ENCODE measurements around the gene PRIM1.
"Not testable (repeated sequence)": the region's sequence is repeated elsewhere in the genome, so short reads cannot be mapped to it uniquely, and the experiment has no call there.

Gene PRIM1

DNA sequence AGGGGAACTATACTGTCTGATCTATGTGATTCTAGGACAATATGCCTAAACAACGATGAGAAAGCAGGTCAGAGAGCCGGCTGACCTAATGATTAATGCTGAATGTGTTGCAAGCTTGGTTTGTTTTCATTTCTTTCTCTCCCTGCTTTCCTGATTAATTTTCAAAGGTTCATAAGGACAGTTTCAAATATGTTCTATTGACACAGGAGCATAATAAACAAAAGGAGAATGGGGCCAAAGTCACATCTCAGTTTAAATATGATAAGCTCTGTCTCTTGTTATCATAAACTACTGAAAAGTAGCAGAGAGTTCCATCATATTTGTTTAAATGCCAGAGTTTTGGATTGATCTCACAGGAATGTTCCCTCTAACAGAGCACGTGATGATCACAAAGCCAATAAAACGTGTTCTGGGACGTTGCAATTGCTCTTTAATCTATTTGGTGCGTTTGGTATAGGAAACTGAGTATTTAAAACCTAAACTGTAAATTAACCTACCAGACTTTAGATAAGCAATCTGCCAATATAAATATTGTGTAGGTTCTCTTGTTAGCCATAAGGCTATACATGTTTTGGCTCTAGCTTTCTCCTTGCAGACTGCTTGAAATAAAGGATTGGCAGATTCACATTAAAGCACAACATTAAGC, 7.3 kb upstream of the PRIM1 start:
- no peak for DNase-seq

DNA sequence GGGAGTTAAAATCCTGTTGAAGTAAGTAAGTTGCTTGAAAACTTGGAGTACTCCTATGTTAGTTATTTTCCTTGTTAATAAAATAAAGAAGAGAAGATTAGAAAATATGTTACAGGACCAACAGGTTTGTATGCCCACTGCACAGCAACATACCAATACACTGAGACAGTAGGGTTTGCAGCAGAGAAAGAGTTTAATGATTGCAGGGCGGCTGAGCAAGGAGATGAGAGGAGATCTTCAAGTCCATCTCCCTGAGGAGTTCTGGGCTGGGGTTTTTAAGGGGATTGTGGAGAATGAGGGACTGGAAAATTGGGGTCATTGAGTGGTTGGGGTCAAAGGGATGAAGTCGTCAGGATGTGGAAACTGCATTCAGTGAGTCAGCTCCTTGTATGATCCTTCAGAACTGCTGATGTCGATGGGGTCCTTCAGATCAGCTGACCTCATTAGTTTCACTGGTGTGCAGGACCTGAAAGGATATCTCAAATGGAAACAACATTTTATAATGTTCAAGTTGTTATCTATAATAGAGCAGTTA, 6.7 kb upstream of the PRIM1 start:
- no peak for DNase-seq

DNA sequence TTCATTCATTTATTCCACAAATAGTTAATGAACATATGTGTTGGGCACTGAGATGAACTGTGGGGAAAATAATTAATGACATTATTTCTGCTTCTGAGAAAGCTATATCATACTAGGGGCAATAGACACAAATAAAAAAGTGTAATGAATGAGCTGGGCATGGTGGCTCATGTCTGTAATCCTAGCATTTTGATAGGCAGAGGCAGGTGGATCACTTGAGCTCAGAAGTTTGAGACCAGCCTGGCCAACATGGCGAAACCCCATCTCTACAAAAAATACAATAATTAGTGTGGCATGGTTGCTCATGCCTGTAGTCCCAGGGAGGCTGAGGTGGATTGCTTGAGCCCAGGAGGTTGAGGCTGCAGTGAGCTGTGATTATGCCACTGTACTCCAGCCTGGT, 5.8 kb upstream of the PRIM1 start:
- not testable (repeated sequence) for DNase-seq

DNA sequence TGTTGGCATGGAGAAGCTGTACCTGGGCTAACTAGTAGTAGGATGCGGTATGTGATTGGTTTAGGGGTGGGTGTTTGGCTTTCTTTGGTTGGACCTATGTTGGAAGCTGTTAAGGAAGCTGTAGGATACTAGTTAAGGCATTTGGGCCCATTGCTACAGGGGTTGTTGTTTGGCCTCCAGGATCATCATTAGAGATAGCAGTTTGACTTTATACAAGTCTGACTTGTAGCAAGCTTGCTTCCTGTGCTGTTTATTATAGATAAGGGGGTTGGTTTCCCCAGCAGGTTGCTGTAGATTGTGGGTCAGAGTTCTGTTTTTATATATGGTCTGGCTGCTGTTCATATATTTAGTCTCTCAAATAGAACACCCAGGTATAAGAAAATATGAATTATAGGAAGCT, 1.4 kb upstream of the PRIM1 start:
- no peak for DNase-seq

DNA sequence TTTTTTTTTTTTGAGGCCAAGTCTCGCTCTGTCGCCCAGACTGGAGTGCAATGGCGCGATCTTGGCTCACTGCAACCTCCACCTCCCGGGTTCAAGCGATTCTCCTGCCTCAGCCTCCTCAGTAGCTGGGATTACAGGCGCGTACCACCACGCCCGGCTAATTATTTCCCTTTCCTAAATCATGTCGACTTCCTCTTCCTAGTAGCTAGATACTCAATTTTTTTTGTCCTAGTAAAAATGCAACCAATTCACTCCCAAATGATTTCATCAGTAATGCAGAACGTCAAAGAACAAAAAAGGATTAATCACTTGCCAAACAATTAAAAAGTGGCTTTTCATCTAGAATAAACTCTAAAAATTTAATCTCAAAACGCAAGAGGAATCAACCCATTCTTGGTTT, 1.5 kb downstream of the PRIM1 start:
- not testable (repeated sequence) for DNase-seq

DNA sequence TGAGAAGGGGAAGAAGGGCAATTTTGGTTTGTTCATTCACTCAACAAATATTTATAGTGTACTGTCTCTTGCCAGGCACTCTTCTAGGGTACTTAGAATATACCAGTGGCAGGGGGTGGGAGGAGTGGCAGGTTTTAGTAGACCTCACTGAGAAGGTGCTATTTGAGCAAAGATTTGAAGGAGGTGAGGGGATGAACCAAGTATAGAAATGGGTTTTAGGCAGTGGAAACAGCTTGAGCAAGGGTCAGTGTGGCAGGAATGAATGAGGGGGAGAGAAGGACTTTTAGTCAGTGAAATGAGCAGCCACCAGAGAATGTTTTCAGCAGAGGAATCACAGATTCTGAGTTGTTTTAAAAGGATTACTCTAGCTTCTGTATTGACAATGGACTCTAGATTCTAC, 2.3 kb downstream of the PRIM1 start:
- no peak for DNase-seq

DNA sequence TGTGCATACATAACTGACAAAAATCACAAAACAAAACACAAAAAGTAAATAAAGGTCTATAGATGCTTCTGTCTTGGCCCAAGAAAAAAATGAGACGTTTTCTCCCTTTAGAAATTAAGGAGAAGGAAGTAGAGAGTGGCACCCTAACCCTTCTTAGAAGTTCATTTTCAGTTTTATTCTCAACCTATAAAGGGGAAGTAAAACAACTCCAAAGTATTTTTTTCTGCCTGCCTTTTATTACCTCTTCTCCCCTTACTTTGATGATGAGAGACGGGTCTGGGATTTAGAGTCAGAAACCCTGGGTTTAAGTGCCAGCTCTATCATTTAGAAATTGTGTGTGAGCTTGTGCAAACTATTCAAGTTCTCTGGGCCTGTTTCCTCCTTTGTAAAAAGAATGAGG, 2.8 kb downstream of the PRIM1 start:
- no peak for DNase-seq

DNA sequence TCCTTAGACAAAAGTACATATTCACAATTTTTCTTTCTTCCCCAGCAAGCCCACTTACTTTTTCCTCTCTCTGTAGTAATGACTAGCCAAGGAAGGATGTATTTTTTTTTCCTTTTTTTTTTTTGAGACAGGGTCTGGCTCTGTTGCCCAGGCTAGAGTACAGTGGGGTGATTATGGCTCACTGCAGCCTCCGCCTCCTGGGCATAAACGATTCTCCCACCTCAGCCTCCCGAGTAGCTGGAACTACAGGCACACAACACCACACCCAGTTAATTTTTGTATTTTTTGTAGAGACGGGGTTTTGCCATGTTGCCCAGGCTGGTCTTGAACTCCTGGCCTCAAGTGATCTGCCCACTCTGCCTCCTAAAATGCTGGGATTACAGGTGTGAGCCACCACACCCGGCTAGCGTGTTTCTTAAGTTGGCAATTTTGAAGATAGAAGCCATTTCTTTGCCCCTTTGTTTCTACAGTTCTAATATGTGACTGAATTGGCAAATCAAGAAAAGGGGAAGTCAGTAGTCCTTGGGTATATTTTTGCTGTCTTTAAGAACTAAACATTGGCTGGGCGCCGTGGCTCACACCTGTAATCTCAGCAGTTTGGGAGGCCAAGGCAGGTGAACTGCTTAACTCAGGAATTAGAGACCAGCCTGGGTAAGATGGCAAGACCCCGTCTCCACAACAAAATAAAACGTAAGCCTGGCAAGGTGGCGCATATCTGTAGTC, 23.8 kb downstream of the PRIM1 start:
- no peak for DNase-seq

DNA sequence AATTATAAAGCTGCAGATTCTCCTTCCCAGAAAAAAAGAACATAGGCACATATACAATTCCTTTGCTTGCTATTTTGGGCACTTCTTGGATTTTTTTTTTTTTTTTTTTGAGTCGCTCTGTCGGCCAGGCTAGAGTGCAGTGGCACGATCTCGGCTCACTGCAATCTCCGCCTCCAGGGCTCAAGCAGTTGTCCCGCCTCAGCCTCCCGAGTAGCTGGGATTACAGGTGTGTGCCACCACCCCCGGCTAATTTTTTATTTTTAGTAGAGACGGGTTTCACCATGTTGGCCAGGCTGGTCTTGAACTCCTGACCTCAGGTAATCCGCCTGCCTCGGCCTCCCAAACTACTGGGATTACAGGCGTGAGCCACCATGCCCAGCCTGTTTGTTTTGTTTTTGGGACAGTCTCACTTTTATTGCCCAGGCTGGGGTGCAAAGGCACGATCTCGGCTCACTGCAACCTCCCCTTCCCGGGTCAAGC, 25.9 kb downstream of the PRIM1 start:
- DNase-seq: not testable (repeated sequence)

DNA sequence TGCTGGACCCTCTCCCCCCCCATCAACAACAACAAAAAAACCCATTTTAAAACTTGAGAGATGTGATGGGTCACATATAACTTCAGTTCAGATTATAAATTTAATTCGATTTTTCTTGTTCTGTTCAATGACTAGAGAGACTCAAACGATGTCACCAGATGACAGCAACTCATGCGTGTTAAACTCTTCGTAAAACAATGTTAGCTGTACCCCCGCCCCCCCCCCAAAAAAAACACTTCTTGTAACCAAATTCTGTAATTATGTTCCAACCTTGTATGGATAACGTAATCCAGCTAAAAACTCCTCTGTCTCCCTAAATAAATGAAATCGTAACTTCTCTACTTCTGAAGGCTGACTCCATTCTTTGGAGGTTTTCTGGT, 26.4 kb downstream of the PRIM1 start:
- DNase-seq: no peak

DNA sequence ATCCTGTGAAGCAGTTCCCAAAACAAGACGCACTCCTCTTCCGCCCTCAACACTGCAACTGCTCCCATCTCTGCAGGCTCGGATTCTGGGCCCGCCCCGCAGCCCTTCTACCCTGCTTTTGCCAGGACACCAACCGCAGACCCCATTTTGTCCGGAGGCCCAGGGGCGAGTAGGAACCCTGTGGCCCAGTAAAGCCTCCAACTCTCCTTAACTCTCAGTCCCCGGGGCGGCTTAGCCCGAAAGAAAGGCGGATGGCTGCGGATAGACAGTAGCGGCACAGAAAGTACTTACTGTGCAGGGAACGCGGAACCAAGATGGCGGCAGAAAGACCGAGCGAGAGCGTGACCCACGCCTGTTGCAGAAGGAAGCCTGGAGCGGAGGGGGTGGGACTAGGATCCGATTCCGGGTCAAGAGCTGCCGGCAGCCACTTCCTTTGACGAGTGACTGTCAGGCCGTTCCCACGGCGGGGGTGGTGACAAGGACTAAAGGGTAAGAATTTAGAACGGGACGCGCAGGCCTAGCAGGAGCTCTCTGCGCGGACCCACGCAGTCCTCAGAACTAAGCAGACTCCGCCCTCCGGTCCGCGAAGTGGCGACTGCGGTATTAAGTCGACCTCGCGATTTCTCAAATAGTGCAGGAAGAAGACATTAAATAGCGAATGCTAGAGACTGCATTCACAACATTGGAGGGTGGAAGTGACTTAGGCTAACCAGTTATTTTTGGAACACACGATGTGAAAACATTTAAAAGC, 27.0 kb downstream of the PRIM1 start, which contains the start of gene NACA:
TSS of gene NACA (minus strand) at position 328 of the 751 bp plus-strand sequence. CDS start 778 bp downstream, outside the sequence.
- DNase-seq: peak; percentile 96

DNA sequence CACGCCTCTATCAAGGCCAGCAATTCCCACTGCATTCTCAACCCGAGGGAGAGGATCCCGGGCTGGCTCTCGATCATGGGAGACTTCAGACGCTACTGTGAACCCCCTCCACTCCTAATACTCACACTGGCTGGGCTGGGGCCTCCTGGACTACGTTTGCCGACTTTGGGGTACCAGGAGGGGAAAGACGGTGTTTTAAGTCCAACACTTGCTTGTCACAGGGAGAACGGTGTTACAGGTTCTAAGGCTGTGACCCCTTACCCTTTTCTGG, 27.5 kb downstream of the PRIM1 start:
- DNase-seq: no peak

DNA sequence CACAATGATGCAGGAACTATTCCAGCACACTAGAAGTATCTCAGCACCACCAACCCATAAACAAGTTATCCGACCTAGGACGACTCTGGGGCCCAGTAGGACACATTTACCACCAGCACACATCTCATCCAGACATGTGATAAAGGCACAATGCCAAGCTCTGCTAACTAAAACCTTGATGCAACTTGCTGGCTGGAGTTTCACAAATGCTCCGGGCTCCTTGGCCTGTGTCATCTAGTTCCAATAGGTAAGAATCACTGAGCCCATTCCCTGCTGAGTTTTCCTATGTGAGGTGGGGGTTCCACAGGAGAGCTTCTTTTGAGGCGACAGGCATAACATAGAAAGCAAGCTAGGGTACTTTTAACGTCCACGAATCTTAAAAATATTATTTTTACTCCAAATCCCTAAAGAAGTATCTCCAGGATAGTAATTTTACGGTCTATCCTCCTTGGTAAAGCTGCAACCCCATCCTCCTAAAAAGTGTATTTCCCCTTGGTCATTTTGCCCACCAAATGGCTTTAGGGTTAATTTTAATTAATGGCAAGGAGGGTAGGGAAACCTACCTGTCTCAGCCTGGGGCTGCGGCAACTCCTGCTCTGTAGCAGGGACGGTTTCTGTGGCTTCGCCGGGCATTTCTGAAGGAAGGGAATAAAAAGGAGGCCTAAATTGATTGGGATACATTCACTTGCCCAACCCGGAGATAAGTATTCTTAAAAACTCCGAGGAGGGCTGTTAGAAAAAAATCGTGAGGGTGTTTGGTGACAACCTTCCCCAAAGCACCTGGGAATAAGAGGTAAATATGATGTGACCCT, 28.0 kb downstream of the PRIM1 start:
- DNase-seq: no peak

DNA sequence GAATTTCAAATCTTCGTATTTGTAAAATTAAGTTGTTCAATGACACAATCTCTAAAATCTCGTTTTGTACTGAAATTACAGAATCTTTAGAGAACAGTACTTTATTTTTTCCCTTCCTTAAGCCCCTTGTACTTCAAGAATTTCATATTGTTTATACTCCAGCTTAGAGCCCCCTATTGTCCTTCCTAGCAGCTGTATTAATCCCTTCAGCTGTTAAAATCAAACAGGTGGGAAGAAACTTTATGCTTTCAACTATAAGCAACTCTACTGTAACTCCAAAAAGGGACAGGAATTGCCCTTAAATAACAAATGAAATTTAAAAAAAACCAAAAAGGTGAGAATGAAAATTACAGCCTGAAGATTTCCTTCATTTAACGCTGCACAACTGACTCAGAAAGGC, 28.8 kb downstream of the PRIM1 start:
- DNase-seq: no peak

DNA sequence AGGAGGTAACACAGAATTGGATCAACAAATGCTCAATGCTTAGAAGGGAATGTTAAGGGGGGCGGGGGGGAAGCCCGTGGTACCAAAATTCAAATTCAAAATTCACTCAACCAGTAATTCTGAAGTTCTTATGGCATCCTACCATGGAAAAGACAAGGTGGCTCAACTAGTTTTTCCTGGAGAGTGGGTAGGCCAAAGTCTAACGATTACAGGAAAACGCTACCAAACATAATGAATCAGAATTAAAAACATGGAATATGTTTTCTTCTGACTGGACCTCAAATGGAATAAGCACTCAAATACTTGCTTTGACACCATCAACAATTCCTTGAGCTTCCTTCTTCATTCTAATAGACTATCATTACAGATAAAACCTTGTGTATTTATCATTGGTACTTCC, 29.3 kb downstream of the PRIM1 start:
- DNase-seq: no peak

DNA sequence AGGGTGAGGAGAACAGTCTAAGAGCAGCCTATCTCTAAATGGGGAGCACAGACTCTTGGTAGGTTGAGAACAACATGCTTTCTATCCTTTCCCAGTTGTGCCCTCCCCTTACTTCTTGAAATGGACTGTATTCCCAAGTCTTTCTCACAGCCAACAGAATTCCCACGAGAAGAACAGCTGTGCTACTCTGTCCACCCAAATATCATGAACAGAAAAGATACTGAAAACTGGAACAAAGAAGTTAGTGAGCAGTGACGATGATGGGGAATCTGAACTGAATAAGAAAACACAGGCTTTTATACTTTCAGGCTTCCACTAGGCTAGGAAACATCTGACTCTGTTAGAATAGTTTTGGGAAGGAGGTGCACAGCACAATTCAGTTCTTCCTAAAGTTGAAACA, 30.4 kb downstream of the PRIM1 start:
- DNase-seq: no peak

DNA sequence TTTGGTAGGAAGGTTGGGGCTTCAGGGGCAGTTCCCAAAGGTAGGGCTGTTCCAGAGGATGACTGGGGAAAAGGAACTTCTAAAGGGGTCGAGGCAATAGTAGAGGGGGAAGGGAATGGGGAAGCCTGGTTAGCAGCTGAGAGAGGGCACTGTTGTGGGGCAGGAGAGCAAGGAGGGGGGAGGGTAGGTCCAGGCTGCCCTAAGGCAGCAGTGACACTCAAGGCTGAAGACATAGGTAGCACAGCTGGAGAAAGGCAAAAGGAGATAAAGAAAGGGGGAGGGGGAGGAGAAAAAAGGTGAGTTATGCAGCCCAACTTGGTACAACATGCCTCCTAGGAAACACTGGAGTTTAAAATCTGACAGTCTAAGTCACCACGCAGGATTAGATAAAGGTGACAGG, 30.9 kb downstream of the PRIM1 start:
- no peak for DNase-seq

DNA sequence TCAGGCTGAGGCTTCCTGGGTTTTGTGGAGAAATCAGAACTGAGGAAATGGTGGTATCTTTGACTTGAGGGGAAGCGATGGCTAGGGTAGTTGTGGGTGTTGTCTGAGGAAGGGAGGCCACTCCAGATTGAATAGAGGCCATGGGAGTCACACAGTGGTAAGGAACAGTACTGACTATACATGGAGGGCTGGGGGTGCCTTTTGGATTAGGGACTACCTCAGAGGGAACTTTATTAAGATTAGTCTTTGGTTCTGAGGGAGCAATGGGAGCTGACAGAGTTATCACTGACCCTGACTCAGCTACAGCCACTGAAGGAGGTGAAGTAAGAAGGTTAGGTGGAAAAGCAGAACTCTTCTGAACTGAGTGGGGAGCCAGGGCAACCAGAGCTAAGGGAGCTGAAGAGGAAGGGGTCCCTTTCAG, 31.4 kb downstream of the PRIM1 start:
- DNase-seq: no peak

DNA sequence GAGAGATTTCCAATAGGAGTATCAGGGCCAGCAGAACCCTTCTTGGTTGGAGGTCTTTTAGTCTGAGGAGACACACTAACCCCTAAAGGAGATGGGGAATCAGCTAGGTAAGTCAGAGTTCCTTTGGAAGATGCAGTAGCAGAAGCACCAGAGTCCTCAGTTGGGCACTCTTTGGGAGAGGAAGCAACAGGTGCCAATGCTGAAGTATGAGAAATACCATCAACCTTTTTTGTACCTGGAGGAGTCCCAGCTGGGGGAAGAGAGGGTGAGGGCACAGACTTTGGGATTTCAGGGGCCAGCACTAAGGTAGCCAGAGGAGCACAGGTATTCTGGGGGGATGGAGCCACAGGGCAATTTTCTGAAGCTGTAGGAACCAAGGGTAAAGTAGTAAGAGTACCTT, 33.1 kb downstream of the PRIM1 start:
- DNase-seq: no peak

DNA sequence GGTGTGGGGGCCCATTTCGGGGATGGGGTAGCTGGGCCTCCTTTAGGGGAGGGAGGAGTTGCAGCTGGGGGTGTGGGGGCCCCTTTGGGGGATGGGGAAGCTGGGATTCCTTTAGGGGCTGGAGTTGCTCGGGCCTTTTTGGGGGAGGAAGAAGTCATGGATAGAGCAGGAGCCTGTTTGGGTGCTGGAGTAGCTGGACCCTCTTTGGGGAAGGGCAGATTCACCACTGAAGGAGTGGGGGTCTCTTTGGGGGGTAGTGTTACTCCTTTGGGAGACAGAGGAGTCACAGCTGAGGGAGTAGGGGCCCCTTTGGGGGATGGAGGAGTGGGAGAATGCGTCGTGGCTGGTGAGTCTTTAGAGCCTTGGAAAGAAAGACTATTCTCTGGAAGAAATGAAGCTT, 33.5 kb downstream of the PRIM1 start:
- DNase-seq: no peak

DNA sequence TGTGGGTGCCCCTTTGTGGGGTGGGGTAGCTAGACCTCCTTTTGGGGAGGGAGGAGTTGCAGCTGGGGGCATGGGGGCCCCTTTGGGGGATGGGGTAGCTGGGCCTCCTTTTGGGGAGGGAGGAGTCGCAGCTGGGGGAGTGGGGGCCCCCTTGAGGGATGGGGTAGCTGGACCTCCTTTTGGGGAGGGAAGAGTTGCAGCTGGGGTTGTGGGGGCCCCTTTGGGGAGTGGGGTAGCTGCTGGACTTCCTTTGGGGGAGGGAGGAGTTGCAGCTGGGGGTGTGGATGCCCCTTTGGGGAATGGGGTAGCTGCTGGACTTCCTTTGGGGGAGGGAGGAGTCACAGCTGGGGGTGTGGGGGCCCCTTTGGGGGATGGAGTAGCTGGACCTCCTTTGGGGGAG, 34.0 kb downstream of the PRIM1 start:
- DNase-seq: no peak

DNA sequence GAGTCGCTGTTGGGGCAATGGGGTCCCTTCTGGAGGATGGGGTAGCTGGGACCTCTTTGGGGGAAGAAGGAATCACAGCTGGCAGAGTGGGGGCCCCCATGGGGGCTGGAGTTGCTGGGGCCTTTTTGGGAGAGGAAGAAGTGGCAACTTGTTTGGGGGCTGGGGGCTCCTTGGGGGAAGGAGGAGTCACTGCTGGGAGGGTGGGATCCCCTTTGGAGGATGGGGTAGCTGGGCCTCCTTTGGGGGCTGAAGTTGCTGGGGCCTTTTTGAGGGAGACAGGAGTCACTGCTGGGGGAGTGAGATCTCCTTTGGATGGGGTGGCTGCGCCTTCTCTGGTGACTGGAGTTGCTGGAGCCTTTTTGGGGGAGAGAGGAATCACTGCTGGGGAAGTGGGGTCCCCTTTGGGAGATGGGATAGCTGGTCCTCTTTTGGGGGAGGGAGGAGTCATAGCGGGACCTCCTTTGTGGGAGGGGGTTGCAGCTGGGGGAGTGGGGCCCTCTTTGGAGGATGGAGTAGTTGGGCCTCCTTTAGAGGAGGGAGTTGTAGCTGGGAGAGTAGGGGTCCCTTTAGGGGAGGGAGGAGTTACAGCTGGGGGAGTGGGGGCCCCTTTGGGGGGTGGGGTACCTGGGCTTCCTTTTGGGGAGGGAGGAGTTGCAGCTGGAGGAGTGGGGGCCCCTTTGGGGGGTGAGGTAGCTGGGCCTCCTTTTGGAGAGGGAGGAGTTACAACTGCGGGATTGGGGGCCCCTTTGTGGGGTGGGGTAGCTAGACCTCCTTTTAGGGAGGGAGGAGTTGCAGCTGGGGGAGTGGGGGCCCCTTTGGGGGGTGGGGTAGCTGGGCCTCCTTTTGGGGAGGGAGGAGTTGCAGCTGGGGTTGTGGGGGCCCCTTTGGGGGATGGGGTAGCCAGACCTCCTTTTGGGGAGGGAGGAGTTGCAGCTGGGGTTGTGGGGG, 34.9 kb downstream of the PRIM1 start:
- DNase-seq: no peak
